HG02973 (cell line): ENCODE measurements around the gene DPM3.
"Not testable (repeated sequence)": the region's sequence is repeated elsewhere in the genome, so short reads cannot be mapped to it uniquely, and the experiment has no call there.

Source experiments
- ATAC-seq: cut with Tn5 transposase; IDR thresholded peaks from one replicate; pipeline ENCODE4 v1.9.1; 2021; ENCODE audit warnings: moderate library complexity; ENCODE audit not compliant: unreplicated experiment

DPM3 gene

DNA sequence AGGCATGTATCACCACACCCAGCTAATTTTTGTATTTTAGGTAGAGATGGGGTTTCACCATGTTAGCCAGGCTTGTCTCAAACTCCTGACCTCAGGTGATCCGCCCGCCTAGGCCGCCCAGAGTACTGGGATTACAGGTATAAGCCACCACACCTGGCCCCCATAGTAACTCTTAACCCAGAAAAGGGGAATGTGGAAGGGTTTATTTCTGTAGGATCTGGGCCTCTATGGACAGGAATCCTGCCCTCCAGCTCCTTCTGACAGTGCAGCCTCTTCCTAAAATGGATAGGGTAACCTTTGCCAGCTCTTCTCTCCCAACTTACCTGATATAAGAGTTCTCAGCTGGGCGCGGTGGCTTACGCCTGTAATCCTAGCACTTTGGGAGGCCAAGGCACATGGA lies 22.3 kb upstream of the DPM3 start:
- not testable (repeated sequence) for ATAC-seq

GRCh38 chr1:155160128-155160527 lies 19.8 kb upstream of the DPM3 start:
- no peak for ATAC-seq

- no peak for ATAC-seq
Observed at GRCh38 chr1:155158991-155159390, 18.7 kb upstream of the DPM3 start.

- ATAC-seq: not testable (repeated sequence)
Observed at GRCh38 chr1:155155996-155156643, 15.8 kb upstream of the DPM3 start.

- ATAC-seq: no peak
Observed at GRCh38 chr1:155145491-155145890, 5.2 kb upstream of the DPM3 start.

DNA sequence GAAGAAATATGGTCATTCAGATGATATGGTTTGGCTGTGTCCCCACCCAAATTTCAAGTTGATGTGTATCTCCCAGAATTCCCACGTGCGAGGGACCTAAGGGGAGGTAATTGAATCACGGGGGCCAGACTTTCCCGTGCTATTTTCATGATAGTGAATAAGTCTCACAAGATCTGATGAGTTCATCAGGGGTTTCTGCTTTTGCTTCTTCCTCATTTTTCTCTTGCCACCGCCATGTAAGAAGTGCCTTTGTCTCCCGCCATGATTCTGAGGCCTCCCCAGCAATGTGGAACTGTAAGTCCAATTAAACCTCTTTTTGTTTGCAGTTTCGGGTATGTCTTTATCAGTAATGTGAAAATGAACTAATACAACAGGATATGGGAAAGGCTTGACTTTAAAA lies 1.4 kb upstream of the DPM3 start:
- ATAC-seq: no peak

DNA sequence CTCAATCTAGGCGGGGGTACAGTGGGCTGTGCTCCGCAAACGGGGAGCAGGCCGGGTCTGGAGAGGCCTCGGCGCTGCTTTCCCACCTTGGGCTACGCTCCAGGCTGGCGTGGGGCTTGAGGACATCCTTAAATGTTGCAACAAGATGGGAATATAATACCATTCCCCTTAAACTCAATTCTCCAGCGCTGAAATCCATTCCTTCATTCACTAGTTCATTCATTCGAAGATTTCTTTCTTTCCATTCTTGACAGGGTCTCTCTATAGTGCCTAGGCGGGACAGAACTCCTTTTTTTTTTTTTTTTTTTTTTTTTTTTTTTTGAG lies 261 bp upstream of the DPM3 start:
- no peak for ATAC-seq

DNA sequence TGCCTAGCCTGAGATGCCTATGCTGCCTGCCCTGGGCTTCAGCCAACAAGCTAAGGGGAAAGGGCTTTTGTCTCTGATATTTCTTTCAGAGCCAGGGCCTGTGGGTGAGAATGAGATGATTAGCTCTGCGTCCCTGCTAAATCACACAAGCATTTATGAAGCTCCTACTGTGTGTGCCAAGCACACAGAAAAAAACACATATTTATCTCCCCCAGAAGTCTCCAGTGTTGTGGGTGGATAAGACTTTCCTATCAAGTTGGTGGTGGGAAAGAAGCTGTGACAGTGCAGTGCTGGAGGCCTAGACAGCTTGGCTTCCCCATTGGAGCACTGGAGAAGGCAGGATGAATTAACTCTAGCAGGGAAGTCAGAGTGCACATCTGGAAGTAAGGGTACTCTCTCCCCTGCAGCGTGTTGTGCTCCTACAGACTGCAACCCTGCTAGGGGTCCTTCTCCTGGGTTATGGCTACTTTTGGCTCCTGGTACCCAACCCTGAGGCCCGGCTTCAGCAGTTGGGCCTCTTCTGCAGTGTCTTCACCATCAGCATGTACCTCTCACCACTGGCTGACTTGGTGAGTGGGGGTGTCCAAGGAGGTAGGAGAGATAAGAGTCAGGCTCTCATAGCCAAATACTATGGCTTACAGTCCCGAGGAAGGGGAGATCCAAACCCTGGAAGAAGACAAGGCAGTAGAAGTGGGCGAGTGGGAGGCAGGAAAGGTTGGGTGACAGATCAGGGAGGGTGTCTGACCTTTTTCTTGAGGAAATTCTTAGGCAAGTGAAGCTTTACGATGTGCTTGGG lies 3.0 kb downstream of the DPM3 start:
- no peak for ATAC-seq

GRCh38 chr1:155136748-155137147 lies 3.6 kb downstream of the DPM3 start:
- ATAC-seq: no peak

- ATAC-seq: peak; percentile 69
Observed at GRCh38 chr1:155135415-155136028, 4.8 kb downstream of the DPM3 start, which contains the start of gene SLC50A1. SLC50A1 (plus strand) TSS chr1:155135852; CDS start chr1:155135912, 60 bp downstream.

DNA sequence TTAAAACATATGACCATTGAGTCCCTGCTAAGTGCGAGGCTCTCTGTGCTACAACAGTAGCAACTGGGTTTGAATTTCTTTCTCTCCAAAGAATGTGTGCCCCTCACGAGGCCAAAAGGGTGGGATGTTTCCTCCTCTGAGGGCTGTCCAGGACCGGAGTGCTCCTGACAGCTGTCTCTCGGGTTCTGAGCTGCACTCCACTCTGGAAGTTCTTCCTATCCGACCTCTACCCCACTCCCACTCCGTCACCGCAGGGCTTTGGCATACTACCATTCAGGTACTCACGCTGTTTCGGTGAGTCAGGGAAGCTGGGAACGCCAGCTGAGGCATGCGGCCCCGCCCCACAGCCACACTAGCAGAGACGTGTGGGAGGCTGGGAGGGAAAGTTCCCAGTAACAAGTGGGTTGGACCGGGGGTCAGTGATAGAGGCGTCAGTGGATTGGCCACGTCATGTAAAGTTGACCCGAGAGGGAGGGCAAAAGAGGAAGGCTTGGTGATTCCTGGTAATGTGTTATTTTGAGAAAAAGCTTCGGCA lies 5.4 kb downstream of the DPM3 start:
- ATAC-seq: no peak

- no peak for ATAC-seq
Observed at GRCh38 chr1:155134322-155134721, 6.0 kb downstream of the DPM3 start.

GRCh38 chr1:155133799-155134281 lies 6.5 kb downstream of the DPM3 start:
- no peak for ATAC-seq

DNA sequence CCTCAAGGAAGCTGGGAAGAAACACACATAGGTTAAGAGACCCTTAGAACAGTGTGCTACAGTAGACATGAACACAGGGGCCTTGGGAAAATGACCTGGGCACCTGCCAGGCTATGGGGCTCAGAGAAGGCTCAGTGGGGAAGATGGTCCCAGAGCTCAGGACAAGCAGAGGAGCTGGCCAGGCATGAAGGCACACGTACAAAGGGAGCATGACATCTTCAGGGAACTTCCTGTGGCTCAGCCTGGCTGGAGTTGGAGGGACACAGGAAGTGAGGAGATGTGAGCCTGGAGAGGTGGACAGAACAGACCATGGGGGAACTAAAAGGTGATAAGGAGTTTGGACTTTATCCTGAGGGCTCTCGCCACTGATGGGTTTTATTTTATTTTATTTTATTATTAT lies 8.5 kb downstream of the DPM3 start:
- ATAC-seq: no peak

DNA sequence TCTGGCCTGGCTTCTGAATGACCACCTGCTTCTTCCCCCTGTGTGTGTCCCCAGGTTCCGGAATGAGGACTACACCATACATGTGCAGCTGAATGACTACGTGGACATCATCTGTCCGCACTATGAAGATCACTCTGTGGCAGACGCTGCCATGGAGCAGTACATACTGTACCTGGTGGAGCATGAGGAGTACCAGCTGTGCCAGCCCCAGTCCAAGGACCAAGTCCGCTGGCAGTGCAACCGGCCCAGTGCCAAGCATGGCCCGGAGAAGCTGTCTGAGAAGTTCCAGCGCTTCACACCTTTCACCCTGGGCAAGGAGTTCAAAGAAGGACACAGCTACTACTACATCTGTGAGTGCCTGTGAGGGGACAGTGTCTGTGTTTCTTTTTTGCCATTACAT lies 9.0 kb downstream of the DPM3 start:
- no peak for ATAC-seq

- ATAC-seq: no peak
Observed at GRCh38 chr1:155130272-155131006, 9.9 kb downstream of the DPM3 start.

DNA sequence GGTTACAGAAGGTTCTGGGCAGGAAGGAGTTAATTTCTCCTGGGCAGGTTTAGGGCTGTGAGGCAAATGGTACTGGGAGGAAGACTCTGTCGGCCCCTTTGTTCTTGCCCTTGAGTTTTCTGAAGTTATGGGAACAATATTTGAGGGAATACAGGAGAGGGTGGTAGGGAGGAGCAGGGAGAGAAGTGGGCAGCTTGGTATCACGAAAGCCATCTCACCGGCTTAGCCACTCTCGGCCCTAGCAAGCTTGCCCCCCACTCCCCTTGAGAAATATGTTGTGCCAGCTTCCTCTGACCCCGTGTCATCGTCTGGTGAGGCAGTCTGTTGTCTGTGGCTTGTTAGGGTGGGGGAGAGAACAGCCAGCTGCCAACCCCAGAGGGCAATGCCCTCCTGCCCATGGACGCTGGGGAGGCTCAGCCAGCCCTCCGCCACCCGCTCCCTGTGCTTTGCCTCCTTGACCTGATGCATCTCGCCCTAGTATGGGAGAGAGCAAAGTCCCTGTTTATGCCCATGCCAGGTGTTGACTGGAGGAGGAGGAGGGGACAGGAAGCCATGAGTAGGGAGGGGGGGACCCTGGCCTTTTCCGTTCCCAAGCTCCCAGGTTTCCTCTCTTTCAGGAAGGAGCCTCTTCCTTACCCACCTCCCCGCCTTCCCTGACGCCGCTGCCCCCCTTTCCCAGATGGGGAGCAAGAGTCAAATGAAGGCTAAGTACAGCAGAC lies 11.4 kb downstream of the DPM3 start:
- no peak for ATAC-seq

- ATAC-seq: no peak
Observed at GRCh38 chr1:155127967-155128754, 12.2 kb downstream of the DPM3 start.

- ATAC-seq: no peak
Observed at GRCh38 chr1:155127105-155127966, 13.0 kb downstream of the DPM3 start, which contains the start of gene EFNA1. EFNA1 (plus strand) TSS chr1:155127876; CDS start chr1:155127978, 102 bp downstream.
